Hepatocyte (in vitro differentiated cells): Measurements from ENCODE around the gene ROBO1.

Source experiments
- CTCF ChIP-seq: fragments of 200-600 bp; sonication (generic); IDR thresholded peaks from 2 replicates; pipeline ENCODE4 v1.5.1; 2016; ENCODE audit warnings: antibody characterized with exemption, mild to moderate bottlenecking; ENCODE audit not compliant: poor library complexity
- EZH2phosphoT487 ChIP-seq: fragments of 200-600 bp; sonication (generic); IDR thresholded peaks from one replicate; pipeline ENCODE4 v1.6.1; 2018; ENCODE audit warnings: antibody characterized with exemption, mild to moderate bottlenecking, low read depth, moderate library complexity; ENCODE audit not compliant: unreplicated experiment, severe bottlenecking

GRCh38 chr3:78665101-78665500, 1102.7 kb downstream of the ROBO1 start:
- TF ChIP-seq CTCF (no peak), EZH2phosphoT487 (no peak)
